Measurements from ENCODE around the gene BCAS3. TPM values are rescaled to one million over a fixed set of nuclear protein-coding genes. Genes with fewer than 3 reads are reported as not detected.

Gene BCAS3
- total RNA-seq, 1 experiment from 2014 or later = 14.4 TPM

GRCh38 chr17:61187038-61187437 lies 509.4 kb downstream of the BCAS3 start:
- H3K4me1 ChIP-seq (ENCODE audit: insufficient read depth, low read length, poor library complexity, severe bottlenecking) = no peaks in the 10 kb centered on the region
- no peaks in the 10 kb centered on the region for H3K36me3 ChIP-seq (ENCODE audit: insufficient read depth, low read length, poor library complexity, severe bottlenecking)
- no peak overlapping the region for H3K4me3 ChIP-seq (ENCODE audit: low read depth, low read length, poor library complexity, severe bottlenecking)
- no TSS peak for BruUV-seq (replicated peaks)
- ChIA-PET CTCF (no interaction called here), POLR2A (ENCODE audit: low non-redundant PET) (no interaction called here)
- intact Hi-C loops (cut with micrococcal nuclease; ENCODE audit: unreplicated experiment) = no loop called here
- no peaks in the 10 kb centered on the region for H3K9me3 ChIP-seq (ENCODE audit: low read depth, low read length, poor library complexity, severe bottlenecking)
- no peak for DNase-seq (ENCODE audit: low spot score)
- no peaks in the 10 kb centered on the region for H3K27me3 ChIP-seq (replicated peaks; ENCODE audit: insufficient read depth, low read depth, low read length, poor library complexity)
- no peak overlapping the region for H3K27ac ChIP-seq (ENCODE audit: low read depth, low read length, poor library complexity, severe bottlenecking)
- no peak for TF ChIP-seq EZH2 (IDR thresholded peaks at IDR 0.05; ENCODE audit: borderline replicate concordance, low read depth, low read length, poor library complexity, severe bottlenecking)
- no peak for TF ChIP-seq CTCF (conservative IDR thresholded peaks at IDR 0.05; ENCODE audit: low read depth, low read length)

- H3K4me3 ChIP-seq (ENCODE audit: low read depth, low read length, poor library complexity, severe bottlenecking) = no peak overlapping the region
- DNase-seq (ENCODE audit: low spot score) = no peak
- no peaks in the 10 kb centered on the region for H3K4me1 ChIP-seq (ENCODE audit: insufficient read depth, low read length, poor library complexity, severe bottlenecking)
- no peak overlapping the region for H3K27ac ChIP-seq (ENCODE audit: low read depth, low read length, poor library complexity, severe bottlenecking)
- no peaks in the 10 kb centered on the region for H3K36me3 ChIP-seq (ENCODE audit: insufficient read depth, low read length, poor library complexity, severe bottlenecking)
- H3K9me3 ChIP-seq (ENCODE audit: low read depth, low read length, poor library complexity, severe bottlenecking) = no peaks in the 10 kb centered on the region
- intact Hi-C loops (cut with micrococcal nuclease; ENCODE audit: unreplicated experiment) = no loop called here
- TF ChIP-seq EZH2 (IDR thresholded peaks at IDR 0.05; ENCODE audit: borderline replicate concordance, low read depth, low read length, poor library complexity, severe bottlenecking) (no peak), CTCF (conservative IDR thresholded peaks at IDR 0.05; ENCODE audit: low read depth, low read length) (no peak)
- POLR2A ChIA-PET (ENCODE audit: low non-redundant PET) = no interaction called here
- no TSS peak for BruUV-seq (replicated peaks)
- CTCF ChIA-PET = no interaction called here
- no peaks in the 10 kb centered on the region for H3K27me3 ChIP-seq (replicated peaks; ENCODE audit: insufficient read depth, low read depth, low read length, poor library complexity)
Observed at GRCh38 chr17:61188081-61188480, 510.4 kb downstream of the BCAS3 start.

- POLR2A ChIA-PET (ENCODE audit: low non-redundant PET) = no interaction called here
- no peaks in the 10 kb centered on the region for H3K4me1 ChIP-seq (ENCODE audit: insufficient read depth, low read length, poor library complexity, severe bottlenecking)
- H3K27me3 ChIP-seq (replicated peaks; ENCODE audit: insufficient read depth, low read depth, low read length, poor library complexity) = no peaks in the 10 kb centered on the region
- H3K9me3 ChIP-seq (ENCODE audit: low read depth, low read length, poor library complexity, severe bottlenecking) = no peaks in the 10 kb centered on the region
- no peak overlapping the region for H3K4me3 ChIP-seq (ENCODE audit: low read depth, low read length, poor library complexity, severe bottlenecking)
- BruUV-seq (replicated peaks) = no TSS peak
- DNase-seq (ENCODE audit: low spot score) = no peak
- no peak for TF ChIP-seq CTCF (conservative IDR thresholded peaks at IDR 0.05; ENCODE audit: low read depth, low read length)
- no peak for TF ChIP-seq EZH2 (IDR thresholded peaks at IDR 0.05; ENCODE audit: borderline replicate concordance, low read depth, low read length, poor library complexity, severe bottlenecking)
- intact Hi-C loops (cut with micrococcal nuclease; ENCODE audit: unreplicated experiment) = no loop called here
- CTCF ChIA-PET = no interaction called here
- H3K27ac ChIP-seq (ENCODE audit: low read depth, low read length, poor library complexity, severe bottlenecking) = no peak overlapping the region
- H3K36me3 ChIP-seq (ENCODE audit: insufficient read depth, low read length, poor library complexity, severe bottlenecking) = no peaks in the 10 kb centered on the region
Observed at GRCh38 chr17:61189968-61190367, 512.3 kb downstream of the BCAS3 start.

Measured in A673 (cell line).